Measurements from ENCODE around the gene ZNF304.

ZNF304 gene
- long read RNA-seq, full-length matches to known transcripts: 11 of 15 reads
- long read RNA-seq, partial matches to known transcripts: 3 of 15 reads
- long read RNA-seq, other reads (novel, unspliced or antisense): 1 of 15 reads

DNA sequence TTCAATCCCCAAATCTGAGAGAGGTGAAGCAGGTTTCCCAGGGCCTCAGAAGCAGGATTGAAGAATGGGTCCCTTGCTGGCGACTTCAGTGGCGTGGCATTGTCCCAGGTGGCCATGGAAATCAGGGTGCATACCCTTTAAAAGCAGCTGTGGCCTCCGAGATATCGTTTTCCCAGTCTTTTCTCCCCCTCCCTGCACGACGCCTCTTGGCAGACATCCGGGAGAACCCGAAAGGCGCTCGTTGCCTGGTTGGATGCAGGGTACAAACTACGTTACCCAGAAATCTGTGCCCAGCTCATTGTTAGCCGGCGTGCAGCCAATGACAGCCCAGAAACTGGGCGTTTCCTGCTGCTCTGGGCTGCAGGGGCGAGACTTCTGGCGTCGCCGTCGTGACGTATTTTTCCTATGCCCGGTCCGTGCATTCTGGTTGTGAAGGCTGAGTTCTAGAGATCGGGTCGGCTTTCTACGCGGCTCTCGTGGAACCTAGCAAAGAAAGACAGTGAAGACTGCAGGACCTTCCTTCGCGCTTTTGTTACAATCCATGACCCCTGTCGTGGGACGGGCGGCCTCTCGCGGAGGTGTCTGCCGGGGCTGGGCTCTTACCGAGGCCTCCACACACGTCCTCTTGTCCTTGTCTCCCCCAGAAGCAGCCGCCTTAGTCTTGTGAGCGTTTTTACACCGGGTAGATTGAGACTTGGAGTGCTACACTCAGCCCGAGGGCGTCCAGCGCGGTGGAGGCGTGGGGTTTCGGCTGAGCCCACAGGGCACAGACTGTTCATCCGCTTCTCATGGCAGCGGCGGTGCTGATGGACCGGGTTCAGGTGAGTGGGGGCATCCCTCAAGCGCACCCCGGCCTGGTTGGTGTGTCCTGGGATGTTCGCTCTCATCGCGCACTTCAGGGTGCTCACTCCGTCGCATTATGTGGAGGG, at the start of gene ZNF304:
Gene ZNF304 (plus strand): TSS at position 395 of the 929 bp plus-strand sequence. CDS start 394 bp downstream, at position 789.
- Histone ChIP-seq H3K27me3 (ENCODE audit: insufficient read depth, poor library complexity, severe bottlenecking) (no peaks in the 10 kb centered on the region), H3K27ac (replicated peaks) (peak within 1 kb of the TSS; percentile 73), H3K4me3 (replicated peaks; ENCODE audit: insufficient read depth, low read length) (peak within 1 kb of the TSS; percentile 95)
- no peak for TF ChIP-seq SPI1 (IDR thresholded peaks at IDR 0.05; ENCODE audit: borderline replicate concordance, low read depth)
- peak; percentile 27; the same call in 1 of the 2 replicates for TF ChIP-seq GABPA (IDR thresholded peaks at IDR 0.05; ENCODE audit: low read depth)
- TF ChIP-seq CTCF (IDR thresholded peaks at IDR 0.05; ENCODE audit: insufficient read depth, low read length): no peak
- TF ChIP-seq, protein P1, sequence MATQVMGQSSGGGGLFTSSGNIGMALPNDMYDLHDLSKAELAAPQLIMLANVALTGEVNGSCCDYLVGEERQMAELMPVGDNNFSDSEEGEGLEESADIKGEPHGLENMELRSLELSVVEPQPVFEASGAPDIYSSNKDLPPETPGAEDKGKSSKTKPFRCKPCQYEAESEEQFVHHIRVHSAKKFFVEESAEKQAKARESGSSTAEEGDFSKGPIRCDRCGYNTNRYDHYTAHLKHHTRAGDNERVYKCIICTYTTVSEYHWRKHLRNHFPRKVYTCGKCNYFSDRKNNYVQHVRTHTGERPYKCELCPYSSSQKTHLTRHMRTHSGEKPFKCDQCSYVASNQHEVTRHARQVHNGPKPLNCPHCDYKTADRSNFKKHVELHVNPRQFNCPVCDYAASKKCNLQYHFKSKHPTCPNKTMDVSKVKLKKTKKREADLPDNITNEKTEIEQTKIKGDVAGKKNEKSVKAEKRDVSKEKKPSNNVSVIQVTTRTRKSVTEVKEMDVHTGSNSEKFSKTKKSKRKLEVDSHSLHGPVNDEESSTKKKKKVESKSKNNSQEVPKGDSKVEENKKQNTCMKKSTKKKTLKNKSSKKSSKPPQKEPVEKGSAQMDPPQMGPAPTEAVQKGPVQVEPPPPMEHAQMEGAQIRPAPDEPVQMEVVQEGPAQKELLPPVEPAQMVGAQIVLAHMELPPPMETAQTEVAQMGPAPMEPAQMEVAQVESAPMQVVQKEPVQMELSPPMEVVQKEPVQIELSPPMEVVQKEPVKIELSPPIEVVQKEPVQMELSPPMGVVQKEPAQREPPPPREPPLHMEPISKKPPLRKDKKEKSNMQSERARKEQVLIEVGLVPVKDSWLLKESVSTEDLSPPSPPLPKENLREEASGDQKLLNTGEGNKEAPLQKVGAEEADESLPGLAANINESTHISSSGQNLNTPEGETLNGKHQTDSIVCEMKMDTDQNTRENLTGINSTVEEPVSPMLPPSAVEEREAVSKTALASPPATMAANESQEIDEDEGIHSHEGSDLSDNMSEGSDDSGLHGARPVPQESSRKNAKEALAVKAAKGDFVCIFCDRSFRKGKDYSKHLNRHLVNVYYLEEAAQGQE (IDR thresholded peaks at IDR 0.05; ENCODE audit: insufficient replicate concordance, low read depth): no peak
- TF ChIP-seq POLR2AphosphoS5 (IDR thresholded peaks at IDR 0.05; ENCODE audit: low read depth): peak; percentile 53; the same call in 1 of the 2 replicates
- peak; percentile 90 to 95 for DNase-seq (ENCODE audit: low read depth in 1 of 2, low spot score in 1 of 2)

GRCh38 chr19:57302020-57302465, 49.0 kb upstream of the ZNF304 start:
- peak in 1 of 2 experiments; percentile 17 for DNase-seq (ENCODE audit: low read depth in 1 of 2, low spot score in 1 of 2)
- TF ChIP-seq POLR2AphosphoS5 (IDR thresholded peaks at IDR 0.05; ENCODE audit: low read depth) (no peak), SPI1 (IDR thresholded peaks at IDR 0.05; ENCODE audit: borderline replicate concordance, low read depth) (no peak), GABPA (IDR thresholded peaks at IDR 0.05; ENCODE audit: low read depth) (no peak)
- no peak overlapping the region for H3K27ac ChIP-seq (replicated peaks)
- H3K4me3 ChIP-seq (replicated peaks; ENCODE audit: insufficient read depth, low read length): no peak overlapping the region
- H3K27me3 ChIP-seq (ENCODE audit: insufficient read depth, poor library complexity, severe bottlenecking): no peaks in the 10 kb centered on the region

DNA sequence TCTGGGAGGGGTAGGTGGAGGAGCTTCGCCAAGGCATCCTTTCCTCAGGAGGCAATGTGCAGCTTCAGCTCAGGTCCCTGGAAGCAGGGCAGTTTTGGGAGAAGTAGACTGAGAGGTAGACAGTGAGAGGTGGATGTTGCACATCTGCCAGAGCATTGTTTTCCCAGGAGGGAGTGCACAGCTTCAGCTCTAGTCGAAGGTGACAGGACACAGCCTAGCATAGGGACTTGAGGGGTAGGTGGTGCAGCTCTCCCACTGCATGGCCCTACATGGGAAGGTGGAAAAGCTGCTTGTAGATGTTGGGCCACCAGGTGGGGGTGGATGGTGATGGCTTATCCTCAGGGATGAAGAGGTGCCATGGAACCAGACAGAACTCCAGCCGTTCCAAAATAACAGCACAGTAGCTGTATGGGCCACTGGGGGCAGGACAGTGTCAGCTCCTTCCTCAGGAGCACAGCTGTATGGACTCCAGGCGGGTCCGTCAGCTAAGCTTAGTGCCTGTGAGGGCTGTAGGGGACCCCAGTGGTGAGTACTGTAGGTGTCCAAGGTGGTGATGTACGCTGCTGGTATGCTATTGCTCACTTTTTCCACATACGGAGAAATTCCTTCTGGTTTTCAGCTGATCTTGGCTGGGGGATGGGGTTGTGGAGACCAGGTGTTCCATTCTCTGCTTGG, 48.2 kb upstream of the ZNF304 start:
- no peaks in the 10 kb centered on the region for H3K27me3 ChIP-seq (ENCODE audit: insufficient read depth, poor library complexity, severe bottlenecking)
- no peak overlapping the region for H3K4me3 ChIP-seq (replicated peaks; ENCODE audit: insufficient read depth, low read length)
- TF ChIP-seq, protein P1 (IDR thresholded peaks at IDR 0.05; ENCODE audit: insufficient replicate concordance, low read depth): no peak
- TF ChIP-seq POLR2AphosphoS5 (IDR thresholded peaks at IDR 0.05; ENCODE audit: low read depth): no peak
- DNase-seq (ENCODE audit: low read depth in 1 of 2, low spot score in 1 of 2): no peak
- no peak overlapping the region for H3K27ac ChIP-seq (replicated peaks)

- H3K27ac ChIP-seq (replicated peaks): no peak overlapping the region
- H3K27me3 ChIP-seq (ENCODE audit: insufficient read depth, poor library complexity, severe bottlenecking): no peaks in the 10 kb centered on the region
- no peak overlapping the region for H3K4me3 ChIP-seq (replicated peaks; ENCODE audit: insufficient read depth, low read length)
- DNase-seq (ENCODE audit: low read depth in 1 of 2, low spot score in 1 of 2): no peak
- TF ChIP-seq CTCF (IDR thresholded peaks at IDR 0.05; ENCODE audit: insufficient read depth, low read length) (no peak), GABPA (IDR thresholded peaks at IDR 0.05; ENCODE audit: low read depth) (no peak), SPI1 (IDR thresholded peaks at IDR 0.05; ENCODE audit: borderline replicate concordance, low read depth) (no peak), POLR2AphosphoS5 (IDR thresholded peaks at IDR 0.05; ENCODE audit: low read depth) (no peak)
- TF ChIP-seq, protein P1 (IDR thresholded peaks at IDR 0.05; ENCODE audit: insufficient replicate concordance, low read depth): no peak
Observed at GRCh38 chr19:57305056-57305455, 46.0 kb upstream of the ZNF304 start.

Measured in HL-60 (cell line).